K562 (cell line): ENCODE data around the gene SVEP1.

ENCODE experiments used
- CREM ChIP-seq: IDR thresholded peaks from 2 replicates; pipeline ENCODE4 v1.6.1; 2014; ENCODE audit warnings: antibody characterized with exemption, low read depth
- CTCF ChIP-seq, 3 experiments: IDR thresholded peaks in 2 of 3; conservative IDR thresholded peaks in 1 of 3; 2 replicates each; pipeline ENCODE4 v1.5.1; 2011 to 2012; ENCODE audit warnings: low read length in 3 of 3, mild to moderate bottlenecking in 3 of 3, control low read depth in 2 of 3, improper control_type of control experiment in 1 of 3, inconsistent platforms in 1 of 3, low read depth in 1 of 3, mixed read lengths in 1 of 3, moderate library complexity in 1 of 3; ENCODE audit not compliant: insufficient read depth in 2 of 3
- EP300 ChIP-seq: IDR thresholded peaks from 2 replicates; pipeline ENCODE4 v1.6.1; 2012; ENCODE audit warnings: low read length, improper control_type of control experiment
- FOXM1 ChIP-seq, 2 experiments: fragments of 450-650 bp in 1 of 2; sonication (generic) in 1 of 2; formaldehyde crosslinking in 1 of 2; IDR thresholded peaks; 2 replicates each; pipeline versions ENCODE4 v1.6.1 to v1.9.0; 2017 to 2022; ENCODE audit warnings: low read depth in 2 of 2, mild to moderate bottlenecking in 2 of 2, missing genetic modification reagents in 1 of 2, moderate library complexity in 1 of 2
- HMGN3 ChIP-seq: IDR thresholded peaks from 2 replicates; pipeline ENCODE4 v1.6.1; 2011; ENCODE audit warnings: borderline replicate concordance, low read depth, mild to moderate bottlenecking, mixed read lengths, low read length; ENCODE audit not compliant: insufficient read length; ENCODE audit errors: extremely low read depth
- IRF2 ChIP-seq: sonication (generic); formaldehyde crosslinking; IDR thresholded peaks from 2 replicates; pipeline ENCODE4 v1.8.1; 2022; ENCODE audit warnings: mild to moderate bottlenecking, missing genetic modification reagents
- NR1H2 ChIP-seq: sonication (generic); formaldehyde crosslinking; IDR thresholded peaks from 2 replicates; pipeline ENCODE4 v1.4.0; 2020; ENCODE audit warnings: mild to moderate bottlenecking, missing genetic modification reagents
- POLR2A ChIP-seq: fragments of 450-650 bp; conservative IDR thresholded peaks from 2 replicates; pipeline ENCODE4 v1.6.1; 2016
- ZNF764 ChIP-seq: fragments of 250-450 bp; sonication (Bioruptor Pico); IDR thresholded peaks from 2 replicates; pipeline ENCODE4 v1.4.0; 2020; ENCODE audit warnings: low read depth, mild to moderate bottlenecking, moderate library complexity

- TF ChIP-seq ZNF764 (CRISPR knock-in tag) (no peak), POLR2A (no peak), CREM (no peak), EP300 (no peak), HMGN3 (no peak), NR1H2 (CRISPR knock-in tag) (no peak), CTCF (IDR thresholded peaks at IDR 0.05 in 2 of 3, conservative IDR thresholded peaks at IDR 0.05 in 1 of 3; ENCODE audit: insufficient read depth in 2 of 3, low read depth in 1 of 3, low read length in 3 of 3) (no peak), IRF2 (no peak), FOXM1 (IDR thresholded peaks at IDR 0.05; ENCODE audit: low read depth) (no peak), FOXM1 (CRISPR knock-in tag; IDR thresholded peaks at IDR 0.05; ENCODE audit: low read depth) (no peak)
These were observed 190.3 kb downstream of the SVEP1 start for GRCh38 chr9:110389148-110389750.
